Psoas muscle (tissue), 8 donors: ENCODE data around the gene CACNB1. TPM values are rescaled to one million over a fixed set of nuclear protein-coding genes. Genes with fewer than 3 reads are reported as not detected.

Experiments used
- ATAC-seq, 4 donors: fragments of 200-7000 bp; cut with Tn5 transposase; one replicate each; pipeline ENCODE4 v1.9.1; 2020; ENCODE audit warnings: moderate library complexity in 3 of 4, mild to moderate bottlenecking in 2 of 4
- DNase-seq, 2 donors: peaks; one replicate each; pipeline ENCODE4 v3.0.0-alpha.2; 2020
- H3K27ac ChIP-seq: fragments of 200-600 bp; one replicate; pipeline ENCODE4 v1.8.0; 2022
- H3K27me3 ChIP-seq, 3 donors: fragments of 200-600 bp in 1 of 3; one replicate each; pipeline versions ENCODE4 v1.6.1 to v1.8.0; 2013 to 2022; ENCODE audit warnings: low read length in 2 of 3, mild to moderate bottlenecking in 2 of 3, moderate library complexity in 1 of 3; ENCODE audit not compliant: insufficient read depth in 3 of 3
- H3K36me3 ChIP-seq, 2 donors: fragments of 200-600 bp in 1 of 2; one replicate each; pipeline versions ENCODE4 v1.6.1 to v1.8.0; 2013 to 2022; ENCODE audit warnings: low read depth in 1 of 2, mild to moderate bottlenecking in 1 of 2, moderate library complexity in 1 of 2; ENCODE audit not compliant: insufficient read depth in 1 of 2
- H3K4me1 ChIP-seq: fragments of 200-600 bp; one replicate; pipeline ENCODE4 v1.8.0; 2022
- H3K4me3 ChIP-seq: fragments of 200-600 bp; one replicate; pipeline ENCODE4 v1.8.0; 2022; ENCODE audit warnings: mild to moderate bottlenecking
- H3K9me3 ChIP-seq: fragments of 200-600 bp; one replicate; pipeline ENCODE4 v1.8.0; 2022
- CTCF ChIP-seq: fragments of 200-600 bp; IDR thresholded peaks from one replicate; pipeline ENCODE4 v1.8.0; 2022; ENCODE audit warnings: antibody characterized with exemption
- WGBS, 3 donors: extraction: QIAGEN DNeasy Blood & Tissue Kit; methylation state at CpG; one replicate each; pipeline versions ENCODE4 v1.1.6 to v1.1.7; 2013; 5-methylcytosine and 5-hydroxymethylcytosine counted together
- intact Hi-C, 2 donors: fragments of 100-400 bp; cut with DNase I; formaldehyde crosslinking; loops; one replicate each; pipeline versions ENCODE4 v1.11.0 to v1.14.2; 2022
- polyA plus RNA-seq, 3 donors: library from polyadenylated mRNA; stranded (reverse); fragments of 200-250 nt; gene quantifications; one replicate each; pipeline ENCODE4 v1.2.3, GENCODE V29; 2013
- total RNA-seq, 4 donors: library from RNA; stranded (reverse); fragmentation: NEBNext Ultra II Directional in 2 of 4; extraction: Animal tissue kit (Norgen Biotek cat#: 25700) in 2 of 4; gene quantifications; one replicate each; pipeline versions ENCODE4 v1.2.1 to v1.2.4, GENCODE V29; 2021 to 2023
- donor health status: healthy with polysubstance abuse.
- donor health status: DM: no; HTN: no; CAD: no; lungs with moderate emphysema.
- donor health status: Bipolar disorder and iron deficiency.
- donor health status: healthy.
- donor health status: DM: yes; HTN: yes; CAD: no.
- donor health status: DM: no; HTN: no; CAD: no.
- donor health status: DM: no; HTN: no; CAD: no.
- donor health status: DM: yes; HTN: yes; CAD: no.

CACNB1 gene
- total and polyA plus RNA-seq, 7 donors = 88.2 to 274 (median 209) TPM

DNA sequence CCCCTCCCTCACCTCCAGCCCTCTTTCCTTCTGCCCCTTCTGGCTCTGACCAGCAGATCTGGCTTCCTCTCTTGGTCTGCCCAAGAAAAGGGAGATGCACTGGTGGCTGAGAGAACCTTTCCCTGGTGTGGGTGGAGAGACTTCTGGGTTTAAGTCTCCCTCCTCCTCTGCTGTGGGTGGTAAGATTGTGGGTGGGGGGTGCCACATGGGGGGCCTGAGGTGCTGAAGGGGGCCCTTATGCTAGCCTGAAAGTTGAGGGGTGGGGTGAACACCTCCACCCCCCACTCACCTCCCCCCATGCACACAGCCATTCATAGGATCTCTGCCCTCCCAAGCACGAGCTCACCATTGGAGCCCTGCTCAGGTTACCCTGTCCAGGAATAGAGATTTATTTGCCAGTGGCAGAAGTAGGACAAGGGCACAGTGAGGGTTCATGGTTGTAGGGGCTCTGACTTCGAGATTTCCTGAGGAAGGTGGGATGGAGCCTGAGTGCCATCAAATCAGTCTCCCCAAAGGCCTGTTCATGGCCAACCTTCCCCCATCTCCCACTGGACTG is 30.0 kb upstream of the CACNB1 start:
- peaks cover 0 to 31% (median 7%) of the 10 kb centered on the region in 3 donors for H3K27me3 ChIP-seq
- no peaks in the 10 kb centered on the region for H3K36me3 ChIP-seq
- intact Hi-C loops = no loop called here
- 14 to 26% (median 15%) methylated on average over 2 of the region's 2 CpGs for WGBS, 3 donors
- H3K4me3 ChIP-seq = no peak overlapping the region
- peaks cover 27% of the 10 kb centered on the region for H3K4me1 ChIP-seq
- H3K27ac ChIP-seq = no peak overlapping the region
- ATAC-seq (peak; percentile 34 to 65 (median 62)), DNase-seq (no peak)
- TF ChIP-seq CTCF = no peak
- no peaks in the 10 kb centered on the region for H3K9me3 ChIP-seq

GRCh38 chr17:39225959-39226683 is 28.7 kb upstream of the CACNB1 start:
- peak overlapping the region; percentile 62 for H3K4me3 ChIP-seq
- ATAC-seq (peak; percentile 56 to 72 (median 66)), DNase-seq (peak; percentile 82 to 83)
- intact Hi-C loops = no loop called here
- H3K9me3 ChIP-seq = no peaks in the 10 kb centered on the region
- H3K27me3 ChIP-seq = peaks cover 0 to 27% (median 7%) of the 10 kb centered on the region in 3 donors
- peaks cover 19% of the 10 kb centered on the region for H3K4me1 ChIP-seq
- H3K27ac ChIP-seq = no peak overlapping the region
- WGBS, 3 donors = 16 to 20% (median 17%) methylated on average over 23 to 24 of the region's 24 CpGs
- no peaks in the 10 kb centered on the region for H3K36me3 ChIP-seq
- no peak for TF ChIP-seq CTCF

- ATAC-seq (peak in 3 of 4 donors; percentile 2 to 21 (median 5)), DNase-seq (no peak)
- H3K27me3 ChIP-seq = peaks cover 0 to 27% (median 7%) of the 10 kb centered on the region in 3 donors
- WGBS, 3 donors = 0 to 2% (median 2%) methylated on average over 39 to 70 of the region's 71 CpGs
- H3K4me1 ChIP-seq = peaks cover 19% of the 10 kb centered on the region
- no peaks in the 10 kb centered on the region for H3K9me3 ChIP-seq
- H3K27ac ChIP-seq = no peak within 1 kb of the TSS
- intact Hi-C loops = no loop called here
- H3K36me3 ChIP-seq = no peaks in the 10 kb centered on the region
- peak within 1 kb of the TSS; percentile 62 for H3K4me3 ChIP-seq
- TF ChIP-seq CTCF = no peak
These were observed 28.0 kb upstream of the CACNB1 start, which contains the start of gene STAC2 for GRCh38 chr17:39225308-39225958. Gene STAC2, minus strand, starts transcription at chr17:39225945. Its CDS starts 443 bp downstream, at chr17:39225502.

- WGBS, 3 donors = 4 to 10% (median 8%) methylated on average over 36 to 68 of the region's 68 CpGs
- Histone ChIP-seq H3K27me3 (peaks cover 0 to 27% (median 7%) of the 10 kb centered on the region in 3 donors), H3K4me3 (peak overlapping the region; percentile 62), H3K9me3 (no peaks in the 10 kb centered on the region), H3K4me1 (peaks cover 22% of the 10 kb centered on the region), H3K36me3 (no peaks in the 10 kb centered on the region), H3K27ac (no peak overlapping the region)
- intact Hi-C loops = no loop called here
- peak in 3 of 4 donors; percentile 8 to 44 (median 28) for ATAC-seq
- no peak for TF ChIP-seq CTCF
- no peak for DNase-seq
These were observed 27.4 kb upstream of the CACNB1 start for GRCh38 chr17:39224778-39225307.
